GM20000 (cell line): ENCODE data around the gene OGFOD1.

Experiments
- DNase-seq: peaks from one replicate; pipeline ENCODE4 v3.0.0; 2012; ENCODE audit warnings: low spot score
- CTCF ChIP-seq: IDR thresholded peaks from 2 replicates; pipeline ENCODE4 v1.5.1; 2012; ENCODE audit warnings: mild to moderate bottlenecking, control low read depth; ENCODE audit errors: extremely low read depth, missing control alignments

OGFOD1 gene

GRCh38 chr16:56470232-56470631 lies 18.9 kb downstream of the OGFOD1 start:
- TF ChIP-seq CTCF = no peak
- DNase-seq = no peak

- no peak for DNase-seq
- TF ChIP-seq CTCF = no peak
These were observed 19.3 kb downstream of the OGFOD1 start for GRCh38 chr16:56470666-56471065.

GRCh38 chr16:56475201-56475600 lies 23.8 kb downstream of the OGFOD1 start:
- DNase-seq = no peak
- no peak for TF ChIP-seq CTCF

DNA sequence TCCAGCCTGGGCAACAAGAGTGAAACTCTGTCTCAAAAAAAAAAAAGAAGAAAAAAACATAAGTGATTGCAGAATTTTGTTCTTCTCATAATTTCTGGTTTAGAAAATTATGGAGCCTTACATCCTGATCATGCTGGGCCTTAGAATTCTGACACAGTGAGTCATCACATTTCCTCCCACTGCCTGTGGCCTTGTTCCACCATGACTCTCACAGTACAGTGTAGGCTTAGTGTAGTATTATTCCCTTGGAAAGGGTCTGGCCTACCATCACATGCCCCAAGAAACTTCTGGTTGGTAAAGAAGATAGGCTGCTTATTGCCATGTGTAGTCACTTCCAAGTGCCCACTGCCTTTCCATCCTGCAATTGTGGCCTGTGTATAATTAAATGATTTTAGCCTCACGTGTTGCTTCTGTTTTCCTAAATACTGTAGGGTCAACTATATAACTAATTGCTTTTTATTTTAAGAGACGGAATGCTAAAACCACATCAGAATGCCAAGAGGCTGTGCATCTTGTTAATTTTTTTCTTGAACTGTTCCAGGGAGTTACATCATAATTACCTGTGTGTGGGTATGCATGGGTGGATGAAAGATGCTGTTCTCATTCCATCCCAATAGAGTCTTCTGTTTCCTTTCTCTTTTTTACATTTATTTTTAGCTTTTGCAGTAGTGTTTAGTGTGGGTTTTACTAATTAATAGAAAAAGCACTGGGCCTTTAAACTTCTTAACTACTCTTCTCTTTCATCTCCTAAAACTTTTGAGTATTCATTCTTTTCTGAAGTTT lies 25.9 kb downstream of the OGFOD1 start:
- DNase-seq = no peak
- no peak for TF ChIP-seq CTCF

- DNase-seq = no peak
- no peak for TF ChIP-seq CTCF
These were observed 27.1 kb downstream of the OGFOD1 start for GRCh38 chr16:56478281-56479049.

- TF ChIP-seq CTCF = no peak
- no peak for DNase-seq
These were observed 28.1 kb downstream of the OGFOD1 start for GRCh38 chr16:56479469-56479868.

GRCh38 chr16:56480776-56481467 lies 29.6 kb downstream of the OGFOD1 start:
- no peak for TF ChIP-seq CTCF
- DNase-seq = no peak
